Ectodermal cell (in vitro differentiated cells): ENCODE results near the gene C15orf61.

Experiments
- H3K27ac ChIP-seq: 2 replicates; pipeline ENCODE4 v1.7.0; 2013; ENCODE audit warnings: mild to moderate bottlenecking, low read depth, low read length; ENCODE audit not compliant: insufficient read depth, poor library complexity, severe bottlenecking
- H3K27me3 ChIP-seq: 2 replicates; pipeline ENCODE4 v1.7.0; 2013; ENCODE audit warnings: mild to moderate bottlenecking, low read length; ENCODE audit not compliant: insufficient read depth, control insufficient read depth, poor library complexity, severe bottlenecking
- H3K36me3 ChIP-seq: one replicate; pipeline ENCODE4 v1.7.0; 2013; ENCODE audit warnings: low read length; ENCODE audit not compliant: control insufficient read depth, insufficient read depth
- H3K4me1 ChIP-seq: one replicate; pipeline ENCODE4 v1.7.0; 2013; ENCODE audit warnings: low read length; ENCODE audit not compliant: control insufficient read depth, insufficient read depth
- H3K4me3 ChIP-seq: 2 replicates; pipeline ENCODE4 v1.7.0; 2013; ENCODE audit warnings: low read depth, low read length, control low read depth; ENCODE audit not compliant: insufficient read depth
- H3K9me3 ChIP-seq: 2 replicates; pipeline ENCODE4 v1.7.0; 2013; ENCODE audit warnings: mild to moderate bottlenecking, low read length, moderate library complexity; ENCODE audit not compliant: control insufficient read depth
- WGBS, 2 experiments: methylation state at CpG; one replicate each; pipeline ENCODE4 v1.1.7; 2013; ENCODE audit warnings: missing lambda C conversion rate in 2 of 2; 5-methylcytosine and 5-hydroxymethylcytosine counted together

The C15orf61 gene

DNA sequence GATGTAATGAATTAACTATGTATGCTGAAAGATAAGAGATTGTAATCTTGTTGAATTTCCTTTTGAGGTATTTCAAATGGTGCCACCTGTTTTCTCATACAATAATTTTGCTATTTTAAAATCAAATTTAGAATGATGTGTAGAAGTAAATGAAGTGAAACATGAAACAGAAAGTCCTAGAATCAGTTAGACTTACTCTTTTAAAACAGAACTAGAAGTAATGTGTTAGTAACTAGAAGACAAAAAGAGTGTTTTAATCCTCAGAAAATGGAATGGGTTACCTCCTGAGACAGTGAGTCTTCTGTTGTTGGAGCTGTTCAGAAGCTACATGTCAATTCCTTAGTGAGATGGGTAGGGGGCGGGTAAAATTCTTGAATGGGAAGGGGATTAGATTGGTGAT is 13.4 kb downstream of the C15orf61 start:
- H3K4me3 ChIP-seq = no peak overlapping the region
- no peaks in the 10 kb centered on the region for H3K36me3 ChIP-seq
- WGBS, 2 experiments = 92 to 100% methylated on average over 1 of the region's 1 CpG
- no peaks in the 10 kb centered on the region for H3K9me3 ChIP-seq
- H3K27me3 ChIP-seq = no peaks in the 10 kb centered on the region
- H3K4me1 ChIP-seq = no peaks in the 10 kb centered on the region
- no peak overlapping the region for H3K27ac ChIP-seq

DNA sequence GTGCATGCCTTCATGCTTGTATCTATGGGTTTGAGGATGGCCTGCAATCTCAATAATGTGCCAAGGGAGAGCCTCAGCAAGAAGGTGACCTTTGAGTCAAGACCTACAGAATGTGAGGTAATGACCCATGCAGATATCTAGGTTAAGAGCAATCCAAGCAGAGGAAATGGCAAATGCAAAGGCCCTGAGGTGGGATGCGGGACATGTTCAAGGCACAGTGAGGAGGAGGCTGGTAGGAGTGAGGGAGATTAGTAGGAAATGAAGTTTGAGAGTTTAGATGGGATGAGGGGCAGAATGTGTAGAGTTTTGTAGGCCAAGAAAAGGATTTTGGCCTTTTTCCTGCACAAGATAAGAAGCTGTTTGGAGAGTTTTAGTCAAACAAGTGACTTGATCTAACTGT is 16.8 kb downstream of the C15orf61 start:
- H3K4me3 ChIP-seq = no peak overlapping the region
- H3K9me3 ChIP-seq = no peaks in the 10 kb centered on the region
- H3K4me1 ChIP-seq = no peaks in the 10 kb centered on the region
- 93 to 98% methylated on average over 1 of the region's 1 CpG for WGBS, 2 experiments
- no peaks in the 10 kb centered on the region for H3K36me3 ChIP-seq
- no peaks in the 10 kb centered on the region for H3K27me3 ChIP-seq
- H3K27ac ChIP-seq = no peak overlapping the region

DNA sequence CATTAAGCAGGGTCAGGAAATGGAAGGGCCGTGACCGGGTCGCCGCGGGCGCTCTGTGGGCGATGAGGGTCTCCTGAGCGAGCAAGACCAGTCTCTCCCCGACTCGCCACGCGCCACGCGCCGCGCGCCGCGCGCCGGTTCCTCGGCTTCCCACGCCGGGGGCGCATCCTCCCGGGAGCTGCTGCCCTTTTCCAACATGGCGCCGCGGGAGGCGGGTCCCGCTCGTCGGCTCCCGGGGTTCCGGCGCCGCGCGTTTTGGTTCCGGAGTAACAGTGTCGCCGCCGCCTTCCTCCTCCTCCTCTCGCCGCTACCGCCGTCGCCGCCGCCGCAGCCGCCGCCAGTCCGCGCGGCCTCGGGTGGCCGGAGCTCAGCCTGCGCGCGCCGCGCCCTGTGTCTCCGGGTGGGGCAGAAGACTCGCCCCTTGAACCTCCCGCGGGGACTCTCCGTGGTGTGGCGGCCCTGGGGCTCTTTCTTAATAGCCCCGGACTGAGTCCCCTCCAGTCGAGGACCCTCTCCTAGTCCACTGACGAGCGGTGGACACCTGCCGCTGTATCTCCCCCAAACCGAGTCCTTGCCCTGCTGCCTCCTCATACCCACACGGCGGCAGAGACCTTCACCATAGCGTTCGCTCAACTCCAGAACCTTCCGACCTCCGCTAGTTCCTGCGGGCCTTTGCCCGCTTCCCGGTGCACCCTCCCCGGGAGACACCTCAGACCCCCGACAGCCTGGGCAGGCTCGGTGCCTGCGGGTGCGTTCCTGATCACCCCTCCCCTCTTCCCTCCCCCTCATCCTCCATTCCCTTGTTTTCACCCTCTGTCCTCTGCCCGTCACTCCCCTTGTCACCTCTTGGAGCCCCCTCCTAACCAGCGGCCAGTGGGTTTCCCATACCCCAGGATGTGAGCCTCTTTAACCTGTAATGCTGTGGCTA is 21.8 kb downstream of the C15orf61 start, which contains the start of gene MAP2K5:
Gene MAP2K5, plus strand, starts transcription at position 284 of the 928 bp plus-strand sequence. Its CDS starts 633 bp downstream, at position 917.
- H3K9me3 ChIP-seq = no peaks in the 10 kb centered on the region
- no peaks in the 10 kb centered on the region for H3K36me3 ChIP-seq
- H3K27me3 ChIP-seq = no peaks in the 10 kb centered on the region
- peaks cover 9% of the 10 kb centered on the region for H3K4me1 ChIP-seq
- H3K4me3 ChIP-seq = peak within 1 kb of the TSS; percentile 90
- H3K27ac ChIP-seq = peak within 1 kb of the TSS; percentile 61
- 0% methylated on average over 91 of the region's 91 CpGs for WGBS, 2 experiments

DNA sequence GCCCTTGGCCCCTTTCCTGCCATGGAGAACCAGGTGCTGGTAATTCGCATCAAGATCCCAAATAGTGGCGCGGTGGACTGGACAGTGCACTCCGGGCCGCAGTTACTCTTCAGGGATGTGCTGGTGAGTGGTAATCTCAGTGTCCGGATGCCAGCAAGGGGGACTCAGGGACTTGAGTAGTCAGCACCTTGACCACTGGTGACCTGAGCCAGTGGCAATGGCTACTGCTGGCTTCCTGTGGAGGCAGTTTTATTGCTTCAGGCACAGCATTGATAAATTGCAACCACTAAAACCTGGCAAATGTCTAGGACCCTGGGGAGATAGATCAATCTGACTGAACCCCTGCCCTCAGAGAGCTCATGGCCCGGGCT is 22.4 kb downstream of the C15orf61 start:
- Histone ChIP-seq H3K9me3 (no peaks in the 10 kb centered on the region), H3K36me3 (no peaks in the 10 kb centered on the region), H3K4me3 (peak overlapping the region; percentile 90), H3K27me3 (no peaks in the 10 kb centered on the region), H3K27ac (no peak overlapping the region), H3K4me1 (peaks cover 15% of the 10 kb centered on the region)
- WGBS, 2 experiments = 76 to 81% methylated on average over 7 of the region's 7 CpGs

DNA sequence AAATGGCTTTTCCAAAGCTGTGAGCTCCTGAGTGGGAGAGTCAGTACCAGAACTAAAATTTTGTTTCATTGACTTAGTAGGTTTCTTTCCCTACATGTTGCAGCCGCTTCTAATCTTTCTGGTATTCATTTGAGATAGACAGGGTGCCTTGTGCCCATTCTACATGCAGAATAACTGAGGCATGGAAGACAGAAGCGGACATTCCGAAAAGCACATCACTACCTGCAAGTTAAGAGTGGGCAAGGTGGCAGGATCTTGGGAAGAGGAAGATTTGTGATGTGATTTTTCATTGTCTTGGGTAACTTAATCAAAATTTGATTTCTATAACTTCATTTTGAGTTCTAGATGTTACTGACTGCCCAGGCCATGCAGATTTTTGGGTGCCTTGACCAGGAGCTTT is 23.5 kb downstream of the C15orf61 start:
- H3K4me1 ChIP-seq = peaks cover 23% of the 10 kb centered on the region
- WGBS, 2 experiments = 74 to 81% methylated on average over 3 of the region's 3 CpGs
- no peaks in the 10 kb centered on the region for H3K27me3 ChIP-seq
- no peaks in the 10 kb centered on the region for H3K9me3 ChIP-seq
- H3K36me3 ChIP-seq = no peaks in the 10 kb centered on the region
- no peak overlapping the region for H3K4me3 ChIP-seq
- no peak overlapping the region for H3K27ac ChIP-seq

DNA sequence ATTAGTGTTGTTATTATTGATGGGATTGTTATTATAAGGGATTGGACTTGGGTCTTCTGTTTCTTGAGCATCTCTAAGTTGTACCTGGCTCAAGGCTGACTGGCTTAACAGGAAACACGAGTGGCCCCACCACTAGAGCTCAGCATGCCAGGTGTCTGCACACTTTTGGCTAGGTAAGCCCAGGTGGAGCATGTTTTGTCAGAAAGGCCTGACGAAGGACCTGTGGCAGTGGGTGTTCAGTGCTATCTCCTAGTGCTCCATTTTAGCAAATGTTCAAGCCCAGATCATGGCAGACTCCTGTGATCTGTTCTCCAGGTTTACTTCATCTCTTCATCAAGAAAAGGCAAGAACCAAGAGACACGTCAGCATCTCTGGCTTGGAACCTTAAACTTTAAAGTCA is 24.9 kb downstream of the C15orf61 start:
- Histone ChIP-seq H3K36me3 (peaks cover 3% of the 10 kb centered on the region), H3K9me3 (no peaks in the 10 kb centered on the region), H3K27ac (no peak overlapping the region), H3K4me3 (no peak overlapping the region), H3K4me1 (peaks cover 26% of the 10 kb centered on the region), H3K27me3 (no peaks in the 10 kb centered on the region)
- WGBS, 2 experiments = 89 to 92% methylated on average over 3 of the region's 3 CpGs

DNA sequence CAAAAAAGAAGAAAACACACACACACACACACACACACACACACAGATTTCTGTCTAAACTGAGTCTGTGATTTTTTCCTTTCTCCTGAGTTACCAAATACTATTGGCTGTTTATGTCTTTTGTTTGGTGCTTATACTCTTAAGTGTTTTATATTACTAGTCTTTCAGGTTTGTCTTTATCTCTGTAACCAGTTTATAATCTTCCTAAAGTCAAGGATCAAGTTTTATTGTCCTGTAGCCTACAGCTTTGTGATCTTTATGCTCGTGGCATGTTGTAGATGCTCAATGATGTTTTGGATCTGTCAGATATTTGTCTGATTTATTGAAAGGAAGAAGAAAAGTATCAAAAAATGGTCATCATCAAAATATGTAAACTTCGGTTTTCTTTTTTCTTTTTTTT is 26.1 kb downstream of the C15orf61 start:
- Histone ChIP-seq H3K27ac (no peak overlapping the region), H3K27me3 (no peaks in the 10 kb centered on the region), H3K9me3 (no peaks in the 10 kb centered on the region), H3K4me1 (peaks cover 26% of the 10 kb centered on the region), H3K4me3 (no peak overlapping the region), H3K36me3 (peaks cover 8% of the 10 kb centered on the region)
- WGBS, 2 experiments = 91 to 100% methylated on average over 2 of the region's 2 CpGs

DNA sequence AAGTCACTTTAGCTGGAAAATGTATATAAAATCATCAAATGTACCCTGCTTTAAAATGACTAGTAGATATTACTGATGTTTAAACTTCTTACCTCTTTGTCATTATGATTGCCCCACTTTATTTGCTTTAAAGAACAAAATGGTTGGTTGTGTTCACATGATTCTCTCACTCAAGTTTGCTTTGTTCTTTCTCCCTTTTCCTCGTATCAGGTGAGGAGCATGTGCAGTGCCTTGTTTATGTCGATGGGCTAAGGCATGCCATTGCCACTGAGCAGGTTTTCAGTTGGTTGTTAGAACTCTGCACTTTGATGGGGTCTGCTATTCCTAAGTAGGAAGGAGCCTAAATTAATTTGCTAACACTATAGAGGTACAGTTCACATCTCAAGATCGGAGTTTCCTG is 26.9 kb downstream of the C15orf61 start:
- no peaks in the 10 kb centered on the region for H3K9me3 ChIP-seq
- WGBS, 2 experiments = 75% methylated on average over 3 of the region's 3 CpGs
- H3K36me3 ChIP-seq = peaks cover 8% of the 10 kb centered on the region
- no peak overlapping the region for H3K27ac ChIP-seq
- H3K27me3 ChIP-seq = no peaks in the 10 kb centered on the region
- H3K4me3 ChIP-seq = no peak overlapping the region
- peaks cover 26% of the 10 kb centered on the region for H3K4me1 ChIP-seq

DNA sequence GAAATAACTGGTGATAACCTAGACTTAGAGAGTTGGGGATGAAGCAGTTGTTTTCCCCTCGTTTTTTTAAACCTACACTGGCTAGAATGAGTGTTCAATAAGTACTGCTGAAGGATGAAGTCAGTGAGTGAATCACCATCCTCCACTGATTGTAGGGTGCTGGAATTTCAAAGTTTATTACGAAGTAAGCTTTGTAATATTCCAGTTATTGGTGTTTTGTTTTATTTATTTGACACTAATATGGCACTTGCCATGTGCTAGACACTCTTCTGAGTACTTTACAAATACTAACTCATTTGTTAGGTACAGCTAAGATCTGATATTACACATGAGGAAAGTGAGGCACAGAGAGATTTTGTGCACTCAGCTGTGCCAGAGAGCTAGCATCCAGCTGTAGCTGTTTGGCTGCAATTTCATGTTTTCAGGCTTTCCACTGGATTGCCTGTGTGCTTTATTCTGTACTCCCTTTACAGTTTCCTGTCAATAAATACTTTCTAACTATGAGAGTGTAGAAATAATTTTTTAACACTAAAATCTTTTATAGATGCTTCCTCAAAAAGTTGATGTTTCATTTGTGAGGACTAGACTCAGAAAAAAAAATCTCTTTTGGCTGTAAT is 27.4 kb downstream of the C15orf61 start:
- Histone ChIP-seq H3K27me3 (no peaks in the 10 kb centered on the region), H3K4me3 (no peak overlapping the region), H3K36me3 (peaks cover 8% of the 10 kb centered on the region), H3K4me1 (peaks cover 26% of the 10 kb centered on the region), H3K27ac (peak overlapping the region; percentile 45), H3K9me3 (no peaks in the 10 kb centered on the region)
- WGBS, 2 experiments = 56 to 61% methylated on average over 2 of the region's 2 CpGs

DNA sequence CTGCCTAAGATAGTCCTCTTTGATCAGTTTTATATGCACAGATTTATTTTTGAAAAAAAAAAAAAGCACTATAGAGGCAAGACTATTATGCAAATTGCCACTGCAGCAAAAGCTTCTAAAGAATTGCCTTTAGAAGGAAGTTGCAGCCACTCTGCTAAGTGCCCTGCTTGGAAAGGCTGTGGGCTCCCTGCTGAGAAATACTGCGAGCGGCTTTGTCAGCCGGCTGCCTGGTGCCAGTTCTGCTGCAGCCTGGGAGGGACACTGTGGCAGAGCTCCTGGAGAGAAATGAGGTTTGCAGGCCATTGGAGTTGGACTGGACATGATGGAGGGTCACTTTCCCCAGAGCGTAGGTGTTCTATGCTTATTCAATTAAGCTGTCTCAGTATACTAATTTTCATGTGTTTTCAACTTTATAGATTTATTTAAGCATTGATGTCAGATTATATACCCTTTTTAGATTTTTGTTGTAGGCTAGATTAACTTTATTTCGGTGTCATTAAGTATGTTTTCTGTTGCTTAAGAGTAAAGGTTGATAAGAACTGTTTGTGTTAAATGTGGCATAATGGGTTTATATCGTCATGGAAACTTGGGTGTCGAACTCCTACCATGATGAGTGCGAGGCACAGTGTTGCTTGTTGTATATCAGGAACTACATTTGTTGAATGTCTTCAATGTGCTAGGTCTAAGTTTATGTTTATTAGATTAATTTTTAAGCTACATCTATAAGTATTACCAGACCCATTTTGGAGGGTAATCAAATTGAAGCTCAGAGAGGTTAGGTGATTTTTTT is 28.1 kb downstream of the C15orf61 start:
- H3K4me3 ChIP-seq = no peak overlapping the region
- peaks cover 21% of the 10 kb centered on the region for H3K4me1 ChIP-seq
- no peak overlapping the region for H3K27ac ChIP-seq
- WGBS, 2 experiments = 36 to 43% methylated on average over 7 to 8 of the region's 8 CpGs
- H3K27me3 ChIP-seq = no peaks in the 10 kb centered on the region
- peaks cover 8% of the 10 kb centered on the region for H3K36me3 ChIP-seq
- no peaks in the 10 kb centered on the region for H3K9me3 ChIP-seq
